ENCODE data around the gene TMEM108. TPM values are rescaled to one million over a fixed set of nuclear protein-coding genes. Genes with fewer than 3 reads are reported as not detected.

The TMEM108 gene
- total and polyA plus RNA-seq, 2 experiments from 2014 or later, result 7.4 to 15.3 TPM

DNA sequence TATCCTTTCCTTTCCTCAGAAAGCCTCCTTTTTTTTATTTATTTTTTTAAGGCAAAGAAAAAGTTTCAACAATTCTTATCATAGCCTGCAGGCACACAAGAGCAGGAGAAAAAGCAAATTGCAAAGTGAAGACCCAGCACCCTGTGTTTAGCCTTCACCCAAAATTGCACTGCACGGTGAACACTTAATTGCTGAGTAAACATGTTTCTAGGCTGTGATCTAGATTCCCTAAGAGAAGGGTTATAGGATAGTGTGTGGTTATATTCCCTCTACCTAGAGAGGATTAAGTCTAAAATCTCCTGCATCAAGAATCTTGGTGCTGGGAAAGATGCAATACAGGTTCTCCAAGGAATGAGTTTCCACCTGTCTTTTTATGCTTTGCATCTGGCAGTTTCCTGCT, 291.4 kb downstream of the TMEM108 start:
- no peaks in the 10 kb centered on the region for H3K36me3 ChIP-seq (ENCODE audit: insufficient read depth)
- no peak overlapping the region for H3K27ac Mint-ChIP-seq
- no peak for ATAC-seq
- no peak overlapping the region for H3K4me3 ChIP-seq
- H2AFZ ChIP-seq, result no peak overlapping the region
- H3K27ac ChIP-seq (ENCODE audit: low read depth), result no peak overlapping the region
- H3K4me2 ChIP-seq, result peak overlapping the region; percentile 11; the same call in 1 of the 2 replicates
- no peaks in the 10 kb centered on the region for H3K27me3 ChIP-seq (ENCODE audit: insufficient read depth)
- H3K9me2 ChIP-seq (ENCODE audit: insufficient read depth), result no peaks in the 10 kb centered on the region
- peaks cover 30% of the 10 kb centered on the region; the same call in 2 of the 3 replicates for H3K4me1 Mint-ChIP-seq
- DNase-seq (ENCODE audit: low spot score), result no peak
- H3K27me3 Mint-ChIP-seq (ENCODE audit: insufficient read depth, low read depth, poor library complexity), result no peaks in the 10 kb centered on the region
- no peak for TF ChIP-seq ZNF331 (CRISPR knock-in tag; IDR thresholded peaks at IDR 0.05; ENCODE audit: low read depth)
- TF ChIP-seq STAT1 (IDR thresholded peaks at IDR 0.05; ENCODE audit: unreplicated experiment), result no peak
- no peaks in the 10 kb centered on the region for H3F3A ChIP-seq (replicated peaks; ENCODE audit: low read depth)
- H4K20me1 ChIP-seq (replicated peaks; ENCODE audit: insufficient read depth), result no peaks in the 10 kb centered on the region
- no peaks in the 10 kb centered on the region for H3K79me2 ChIP-seq (replicated peaks; ENCODE audit: insufficient read depth)
- no peaks in the 10 kb centered on the region for H3K36me3 Mint-ChIP-seq (ENCODE audit: low read depth)
- peaks cover 12% of the 10 kb centered on the region for H3K4me1 ChIP-seq (ENCODE audit: insufficient read depth)
- no peaks in the 10 kb centered on the region for H3K9me3 Mint-ChIP-seq
- H3K4me3 Mint-ChIP-seq, result no peak overlapping the region

DNA sequence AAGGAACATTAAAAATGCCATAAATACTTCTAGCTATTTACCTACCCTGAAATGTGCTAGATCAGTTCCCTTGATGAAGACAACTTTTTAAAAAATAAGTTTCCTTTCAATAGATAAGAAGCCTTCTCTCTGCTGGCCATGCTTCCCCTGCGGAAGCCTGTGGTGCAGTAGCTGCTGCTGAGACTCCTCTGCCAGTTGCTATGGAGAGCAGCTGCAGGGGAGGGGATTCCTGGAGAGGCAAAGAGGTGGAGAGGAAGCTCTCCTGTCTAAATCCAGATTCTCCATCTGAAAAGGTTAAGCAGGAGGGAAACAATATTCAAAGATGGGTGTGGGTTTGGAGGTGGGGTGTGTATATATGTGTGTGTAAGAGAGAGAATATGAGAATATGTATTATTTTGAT, 291.9 kb downstream of the TMEM108 start:
- H3K4me3 Mint-ChIP-seq, result no peak overlapping the region
- peak; percentile 99 for ATAC-seq

More for the DNA sequence above, 291.9 kb downstream of the TMEM108 start:
- Histone ChIP-seq H2AFZ (no peak overlapping the region), H3K36me3 (ENCODE audit: insufficient read depth) (no peaks in the 10 kb centered on the region), H3K27ac (ENCODE audit: low read depth) (no peak overlapping the region), H4K20me1 (replicated peaks; ENCODE audit: insufficient read depth) (no peaks in the 10 kb centered on the region), H3F3A (replicated peaks; ENCODE audit: low read depth) (no peaks in the 10 kb centered on the region), H3K4me3 (no peak overlapping the region), H3K4me2 (peak overlapping the region; percentile 11; the same call in 1 of the 2 replicates), H3K4me1 (ENCODE audit: insufficient read depth) (peaks cover 12% of the 10 kb centered on the region), H3K27me3 (ENCODE audit: insufficient read depth) (no peaks in the 10 kb centered on the region), H3K9me2 (ENCODE audit: insufficient read depth) (no peaks in the 10 kb centered on the region), H3K79me2 (replicated peaks; ENCODE audit: insufficient read depth) (no peaks in the 10 kb centered on the region)
- Mint-ChIP-seq H3K4me1 (peaks cover 34% of the 10 kb centered on the region; the same call in 2 of the 3 replicates), H3K36me3 (ENCODE audit: low read depth) (no peaks in the 10 kb centered on the region), H3K27me3 (ENCODE audit: insufficient read depth, low read depth, poor library complexity) (no peaks in the 10 kb centered on the region), H3K9me3 (no peaks in the 10 kb centered on the region), H3K27ac (no peak overlapping the region)
- DNase-seq (ENCODE audit: low spot score), result peak; percentile 75
- TF ChIP-seq, protein P1, sequence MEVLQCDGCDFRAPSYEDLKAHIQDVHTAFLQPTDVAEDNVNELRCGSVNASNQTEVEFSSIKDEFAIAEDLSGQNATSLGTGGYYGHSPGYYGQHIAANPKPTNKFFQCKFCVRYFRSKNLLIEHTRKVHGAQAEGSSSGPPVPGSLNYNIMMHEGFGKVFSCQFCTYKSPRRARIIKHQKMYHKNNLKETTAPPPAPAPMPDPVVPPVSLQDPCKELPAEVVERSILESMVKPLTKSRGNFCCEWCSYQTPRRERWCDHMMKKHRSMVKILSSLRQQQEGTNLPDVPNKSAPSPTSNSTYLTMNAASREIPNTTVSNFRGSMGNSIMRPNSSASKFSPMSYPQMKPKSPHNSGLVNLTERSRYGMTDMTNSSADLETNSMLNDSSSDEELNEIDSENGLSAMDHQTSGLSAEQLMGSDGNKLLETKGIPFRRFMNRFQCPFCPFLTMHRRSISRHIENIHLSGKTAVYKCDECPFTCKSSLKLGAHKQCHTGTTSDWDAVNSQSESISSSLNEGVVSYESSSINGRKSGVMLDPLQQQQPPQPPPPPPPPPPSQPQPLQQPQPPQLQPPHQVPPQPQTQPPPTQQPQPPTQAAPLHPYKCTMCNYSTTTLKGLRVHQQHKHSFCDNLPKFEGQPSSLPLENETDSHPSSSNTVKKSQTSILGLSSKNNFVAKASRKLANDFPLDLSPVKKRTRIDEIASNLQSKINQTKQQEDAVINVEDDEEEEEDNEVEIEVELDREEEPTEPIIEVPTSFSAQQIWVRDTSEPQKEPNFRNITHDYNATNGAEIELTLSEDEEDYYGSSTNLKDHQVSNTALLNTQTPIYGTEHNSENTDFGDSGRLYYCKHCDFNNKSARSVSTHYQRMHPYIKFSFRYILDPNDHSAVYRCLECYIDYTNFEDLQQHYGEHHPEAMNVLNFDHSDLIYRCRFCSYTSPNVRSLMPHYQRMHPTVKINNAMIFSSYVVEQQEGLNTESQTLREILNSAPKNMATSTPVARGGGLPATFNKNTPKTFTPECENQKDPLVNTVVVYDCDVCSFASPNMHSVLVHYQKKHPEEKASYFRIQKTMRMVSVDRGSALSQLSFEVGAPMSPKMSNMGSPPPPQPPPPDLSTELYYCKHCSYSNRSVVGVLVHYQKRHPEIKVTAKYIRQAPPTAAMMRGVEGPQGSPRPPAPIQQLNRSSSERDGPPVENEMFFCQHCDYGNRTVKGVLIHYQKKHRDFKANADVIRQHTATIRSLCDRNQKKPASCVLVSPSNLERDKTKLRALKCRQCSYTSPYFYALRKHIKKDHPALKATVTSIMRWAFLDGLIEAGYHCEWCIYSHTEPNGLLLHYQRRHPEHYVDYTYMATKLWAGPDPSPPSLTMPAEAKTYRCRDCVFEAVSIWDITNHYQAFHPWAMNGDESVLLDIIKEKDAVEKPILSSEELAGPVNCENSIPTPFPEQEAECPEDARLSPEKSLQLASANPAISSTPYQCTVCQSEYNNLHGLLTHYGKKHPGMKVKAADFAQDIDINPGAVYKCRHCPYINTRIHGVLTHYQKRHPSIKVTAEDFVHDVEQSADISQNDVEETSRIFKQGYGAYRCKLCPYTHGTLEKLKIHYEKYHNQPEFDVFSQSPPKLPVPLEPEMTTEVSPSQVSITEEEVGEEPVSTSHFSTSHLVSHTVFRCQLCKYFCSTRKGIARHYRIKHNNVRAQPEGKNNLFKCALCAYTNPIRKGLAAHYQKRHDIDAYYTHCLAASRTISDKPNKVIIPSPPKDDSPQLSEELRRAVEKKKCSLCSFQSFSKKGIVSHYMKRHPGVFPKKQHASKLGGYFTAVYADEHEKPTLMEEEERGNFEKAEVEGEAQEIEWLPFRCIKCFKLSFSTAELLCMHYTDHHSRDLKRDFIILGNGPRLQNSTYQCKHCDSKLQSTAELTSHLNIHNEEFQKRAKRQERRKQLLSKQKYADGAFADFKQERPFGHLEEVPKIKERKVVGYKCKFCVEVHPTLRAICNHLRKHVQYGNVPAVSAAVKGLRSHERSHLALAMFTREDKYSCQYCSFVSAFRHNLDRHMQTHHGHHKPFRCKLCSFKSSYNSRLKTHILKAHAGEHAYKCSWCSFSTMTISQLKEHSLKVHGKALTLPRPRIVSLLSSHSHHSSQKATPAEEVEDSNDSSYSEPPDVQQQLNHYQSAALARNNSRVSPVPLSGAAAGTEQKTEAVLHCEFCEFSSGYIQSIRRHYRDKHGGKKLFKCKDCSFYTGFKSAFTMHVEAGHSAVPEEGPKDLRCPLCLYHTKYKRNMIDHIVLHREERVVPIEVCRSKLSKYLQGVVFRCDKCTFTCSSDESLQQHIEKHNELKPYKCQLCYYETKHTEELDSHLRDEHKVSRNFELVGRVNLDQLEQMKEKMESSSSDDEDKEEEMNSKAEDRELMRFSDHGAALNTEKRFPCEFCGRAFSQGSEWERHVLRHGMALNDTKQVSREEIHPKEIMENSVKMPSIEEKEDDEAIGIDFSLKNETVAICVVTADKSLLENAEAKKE (CRISPR knock-in tag; IDR thresholded peaks at IDR 0.05), result peak; percentile 25; the same call in 1 of the 2 replicates
- TF ChIP-seq, protein P2, sequence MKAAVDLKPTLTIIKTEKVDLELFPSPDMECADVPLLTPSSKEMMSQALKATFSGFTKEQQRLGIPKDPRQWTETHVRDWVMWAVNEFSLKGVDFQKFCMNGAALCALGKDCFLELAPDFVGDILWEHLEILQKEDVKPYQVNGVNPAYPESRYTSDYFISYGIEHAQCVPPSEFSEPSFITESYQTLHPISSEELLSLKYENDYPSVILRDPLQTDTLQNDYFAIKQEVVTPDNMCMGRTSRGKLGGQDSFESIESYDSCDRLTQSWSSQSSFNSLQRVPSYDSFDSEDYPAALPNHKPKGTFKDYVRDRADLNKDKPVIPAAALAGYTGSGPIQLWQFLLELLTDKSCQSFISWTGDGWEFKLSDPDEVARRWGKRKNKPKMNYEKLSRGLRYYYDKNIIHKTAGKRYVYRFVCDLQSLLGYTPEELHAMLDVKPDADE (IDR thresholded peaks at IDR 0.05), result no peak
